Renal cortical epithelial cell (primary cell): ENCODE results near the gene SRI. TPM values are rescaled to one million over a fixed set of nuclear protein-coding genes. Genes with fewer than 3 reads are reported as not detected.

Experiments
- DNase-seq: peaks from one replicate; pipeline ENCODE4 v3.0.0-alpha.2; 2011; ENCODE audit warnings: low read depth
- total RNA-seq: library from RNA; depleted of rRNA; stranded (reverse); fragments of >200 nt; gene quantifications from 2 replicates; pipeline ENCODE4 v1.2.3, GENCODE V29; 2014

The SRI gene
- total RNA-seq, 1 donor from 2014 or later = 152 TPM

DNA sequence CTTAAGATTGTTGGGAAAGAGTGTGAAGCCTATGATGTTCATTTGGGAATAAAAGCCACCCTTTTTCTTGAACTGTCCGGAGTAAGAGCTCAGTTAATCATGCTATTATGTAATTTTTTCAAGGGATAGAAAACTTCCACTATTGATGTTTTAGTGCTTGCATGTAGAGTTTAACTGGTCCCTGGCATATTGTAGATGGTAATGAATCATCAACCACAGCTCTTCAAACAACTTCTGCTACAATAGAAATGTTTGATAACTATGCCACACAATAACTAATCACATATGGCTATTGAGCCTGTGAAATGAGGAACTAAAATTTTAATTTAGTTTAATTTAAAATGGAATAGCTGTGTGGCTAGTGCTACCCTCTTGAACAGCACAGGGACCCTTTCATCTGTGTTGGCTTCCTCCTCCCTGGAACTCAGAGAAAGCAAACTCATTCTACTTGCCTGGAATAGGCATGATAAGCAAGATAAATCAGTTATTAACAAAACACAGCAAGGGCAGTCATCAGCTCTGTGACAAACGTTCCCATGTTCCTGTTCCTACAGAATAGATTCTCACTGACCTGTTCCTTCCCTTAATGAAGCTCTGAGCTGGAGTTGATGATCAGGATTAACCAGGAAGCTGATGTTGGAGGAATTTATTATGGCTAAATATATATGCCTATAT, 4.9 kb upstream of the SRI start:
- DNase-seq = peak; percentile 92

DNA sequence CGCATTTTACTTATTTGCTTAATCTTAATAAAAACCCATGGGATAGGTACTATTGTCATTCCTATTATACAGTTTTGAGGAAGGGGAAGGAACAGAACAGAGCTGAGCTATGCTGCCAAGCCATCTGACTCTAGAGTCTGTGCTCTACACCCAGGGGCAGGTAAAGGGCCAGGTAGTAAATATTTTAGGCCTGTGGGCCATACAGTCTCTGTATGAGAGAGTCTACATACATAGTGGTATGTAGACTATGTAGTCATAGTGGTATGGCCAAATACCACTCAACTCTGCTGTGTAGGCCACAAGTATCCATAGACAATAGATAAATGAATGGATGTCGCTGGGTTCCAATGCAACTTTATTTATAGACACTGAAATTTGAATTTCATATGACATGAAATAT, 3.4 kb upstream of the SRI start:
- DNase-seq = no peak

DNA sequence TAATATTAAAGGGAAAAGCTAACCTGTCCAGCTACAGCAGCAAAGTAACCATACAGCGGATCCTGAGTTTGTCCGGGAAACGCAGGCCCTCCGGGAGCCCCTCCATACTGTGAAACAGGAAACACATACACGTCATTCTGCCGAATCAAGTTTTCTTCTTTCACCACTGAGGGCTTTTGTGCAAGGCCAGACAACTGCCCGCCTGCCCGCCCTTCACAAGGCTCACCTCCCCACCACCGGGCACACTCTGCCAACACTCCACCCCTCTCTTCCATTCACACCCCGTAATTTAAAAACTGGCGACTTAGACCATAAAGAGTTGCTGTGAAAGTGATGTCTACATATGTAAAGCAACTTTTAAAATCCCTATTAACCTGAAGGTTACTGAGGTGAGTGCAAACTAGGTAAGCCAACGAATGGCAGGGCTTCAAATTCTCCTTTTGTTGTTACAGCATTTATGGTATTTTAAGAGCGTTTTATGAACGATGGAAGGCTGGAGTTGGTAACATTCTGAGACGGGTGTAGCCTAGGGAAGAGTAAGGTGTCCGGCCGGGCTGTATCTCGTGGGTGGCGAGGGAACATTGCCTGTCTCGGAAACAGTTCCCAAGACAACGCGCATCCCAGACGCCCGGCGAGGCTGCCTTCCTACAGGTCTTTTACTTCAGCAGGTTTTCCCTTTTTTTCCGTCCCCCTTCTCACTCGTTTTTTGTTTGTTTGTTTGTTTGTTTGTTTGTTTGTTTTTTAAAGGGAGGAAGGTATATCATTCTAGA, 817 bp downstream of the SRI start:
- peak; percentile 50 for DNase-seq

DNA sequence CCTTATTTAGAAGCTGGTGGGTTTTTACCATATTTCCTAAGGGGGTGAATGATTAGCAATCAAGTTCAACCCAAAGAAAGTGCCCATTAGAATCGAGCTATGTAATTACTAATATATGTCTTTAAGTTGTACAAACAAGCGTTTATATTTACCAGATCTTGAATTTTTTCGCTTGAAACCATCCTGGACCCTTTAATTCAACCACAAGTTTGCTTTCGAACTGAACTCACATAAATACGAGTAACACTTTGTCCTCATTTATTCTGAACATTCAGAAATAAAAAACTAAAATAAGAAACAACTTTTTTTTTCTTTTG, 1.5 kb downstream of the SRI start:
- DNase-seq = no peak

DNA sequence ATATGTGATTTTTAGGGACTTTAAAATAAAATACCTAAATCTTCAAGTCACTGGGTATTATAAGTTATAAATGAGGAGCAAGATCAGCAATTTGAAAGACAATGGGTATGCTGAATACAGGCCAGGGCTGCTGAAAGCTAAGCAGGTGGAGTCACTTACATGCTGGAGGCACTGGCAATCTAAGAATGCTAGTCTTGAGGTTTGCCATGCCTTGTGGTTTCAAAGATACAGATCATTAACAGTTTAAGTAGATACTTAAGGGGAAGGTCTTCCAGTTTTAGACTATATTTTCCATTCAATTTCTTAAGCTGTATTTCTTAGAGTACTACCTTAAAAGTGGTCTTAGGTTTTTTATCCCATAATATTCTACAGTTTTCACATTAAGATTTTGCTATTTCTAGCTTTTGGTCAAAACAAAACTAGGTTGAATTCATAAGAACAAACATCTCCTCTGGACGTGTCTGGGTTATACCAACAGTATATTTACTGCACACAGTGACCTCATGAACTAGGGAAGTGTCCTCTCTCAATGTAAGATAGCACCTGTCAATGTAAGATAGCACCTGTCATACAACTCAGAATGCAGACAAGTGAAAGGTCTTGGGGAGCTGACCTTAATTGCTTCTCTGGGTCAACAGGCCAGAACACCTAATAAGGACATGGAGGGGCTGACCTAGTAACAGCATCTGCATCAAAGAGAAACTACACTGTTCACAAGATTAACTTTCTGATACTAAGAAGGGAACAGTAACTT, 2.0 kb downstream of the SRI start:
- peak; percentile 84 for DNase-seq

DNA sequence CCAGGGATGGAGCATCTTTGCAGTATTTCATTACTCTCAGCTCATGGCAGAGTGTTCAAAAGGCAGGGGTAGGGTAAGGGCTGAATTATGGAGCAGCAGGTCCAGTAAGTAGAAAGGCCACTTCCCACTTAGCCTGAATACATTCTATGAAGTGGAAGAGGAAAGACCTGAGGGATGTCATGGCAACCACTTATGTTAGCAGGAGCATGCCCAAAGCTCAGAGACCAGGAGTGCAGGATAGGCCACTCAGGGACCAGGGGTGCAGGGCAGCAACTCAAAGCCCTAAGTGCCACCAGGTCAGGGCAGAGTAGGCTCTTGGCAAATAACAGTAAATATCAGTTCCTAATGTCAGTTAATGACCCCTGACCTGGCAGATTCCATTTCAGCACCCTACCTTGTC, 3.6 kb downstream of the SRI start:
- DNase-seq = no peak

DNA sequence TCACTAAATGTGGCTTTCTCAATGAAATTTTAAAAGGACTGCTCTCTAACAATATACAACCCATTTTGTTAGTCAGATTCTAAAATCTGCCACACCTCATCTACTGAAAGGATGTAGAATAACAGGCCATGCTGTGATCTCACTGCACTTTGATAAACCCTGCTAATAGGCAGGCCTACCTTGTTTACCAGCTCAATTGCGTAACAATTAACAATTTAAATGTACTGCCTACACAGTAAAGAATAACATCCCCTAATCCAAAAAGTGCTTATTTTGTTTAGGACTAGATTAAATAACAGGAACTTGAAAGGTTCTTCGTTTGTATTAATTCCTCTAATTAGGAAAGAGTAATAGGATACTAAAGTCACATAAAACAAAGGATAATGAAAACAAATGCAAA, 4.5 kb downstream of the SRI start:
- no peak for DNase-seq

DNA sequence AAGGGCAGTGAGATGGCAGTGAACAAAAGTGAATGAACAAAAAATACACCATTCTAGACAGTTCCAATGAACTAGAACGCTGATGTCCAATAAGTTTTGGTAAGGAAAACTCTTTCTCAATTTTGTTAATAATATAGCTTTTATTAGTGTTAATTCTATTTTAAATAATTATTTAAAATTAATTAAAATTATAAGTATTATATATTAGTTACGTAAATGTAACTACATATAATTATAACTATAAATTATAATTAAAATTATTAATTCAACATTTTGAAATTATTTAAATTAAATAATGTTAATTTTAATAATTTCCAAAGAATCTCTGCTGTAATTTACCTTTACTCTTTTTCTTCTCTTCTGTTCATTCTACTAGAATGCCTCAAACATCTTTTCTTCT, 5.4 kb downstream of the SRI start:
- no peak for DNase-seq

DNA sequence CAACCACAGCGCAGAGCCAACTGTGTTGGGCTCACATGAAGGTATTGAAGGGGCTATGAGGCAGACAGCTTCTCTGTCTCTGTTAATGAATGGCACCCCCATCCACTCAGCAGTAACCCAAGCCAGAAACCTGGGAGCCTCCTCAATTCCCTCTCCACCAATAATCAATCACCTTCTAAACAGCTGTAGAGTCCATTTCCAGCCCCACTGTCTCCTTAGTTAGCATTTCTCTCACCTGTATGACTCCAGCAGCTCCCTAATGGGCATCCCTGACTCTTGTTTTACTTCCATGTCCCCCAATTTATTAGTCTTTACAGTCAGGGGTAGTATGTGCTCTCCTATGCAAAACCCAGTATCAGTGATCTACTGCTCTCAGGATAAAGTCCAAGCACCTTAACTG, 6.9 kb downstream of the SRI start:
- DNase-seq = no peak

DNA sequence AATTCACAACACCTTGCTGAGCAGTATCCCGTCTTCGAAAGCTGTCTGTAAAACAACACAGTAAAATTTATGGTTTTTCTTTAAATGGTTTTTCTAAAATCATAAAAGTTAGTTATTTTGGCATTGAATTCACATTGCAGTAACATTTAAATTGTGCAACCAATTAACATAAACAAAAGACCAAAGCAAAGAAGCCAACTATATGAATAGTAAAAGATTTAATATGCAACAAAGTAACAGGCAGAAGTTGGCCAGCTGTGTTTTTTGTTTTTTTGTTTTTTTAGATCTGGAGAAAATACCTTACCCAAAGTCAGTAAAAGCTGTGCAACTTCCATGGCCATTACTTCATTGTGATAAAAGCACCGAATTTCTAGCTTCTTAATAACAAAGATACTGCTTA, 11.3 kb downstream of the SRI start:
- no peak for DNase-seq

DNA sequence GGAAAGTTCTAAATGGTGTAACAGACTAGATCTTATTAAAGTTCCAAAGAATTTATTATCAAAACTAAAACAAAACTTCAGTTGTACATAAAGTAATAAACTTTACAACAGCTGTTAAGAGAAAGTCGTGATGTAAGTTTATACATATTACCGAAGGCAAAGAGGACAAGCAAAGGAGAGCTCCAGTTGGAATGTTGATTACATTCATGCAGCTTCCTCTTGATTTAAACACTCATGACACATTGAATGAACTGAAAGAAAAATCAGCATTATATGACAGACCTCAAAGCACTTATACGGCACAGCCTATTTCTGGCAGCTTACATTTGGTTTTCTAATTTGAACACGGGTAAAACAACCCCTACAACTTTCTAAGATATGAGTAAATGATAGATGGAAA, 13.6 kb downstream of the SRI start:
- no peak for DNase-seq

DNA sequence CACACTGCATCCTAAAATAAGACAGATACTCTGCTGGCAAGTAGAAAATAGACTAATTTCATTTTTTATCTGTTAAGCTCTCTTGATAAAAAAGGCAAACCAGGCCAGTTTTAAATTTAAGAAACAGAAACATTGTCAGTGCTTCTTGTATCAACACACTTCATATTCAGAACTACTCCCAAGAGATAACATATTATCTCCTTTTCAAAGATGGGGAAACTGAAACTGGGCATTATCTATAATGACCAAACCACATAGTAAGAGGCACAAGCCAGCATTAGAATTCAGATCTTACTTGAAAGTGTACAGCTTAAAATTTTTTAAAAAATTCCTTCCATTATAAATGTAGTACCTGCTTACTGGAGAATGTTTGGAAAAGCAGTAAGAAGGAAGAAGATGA, 14.7 kb downstream of the SRI start:
- DNase-seq = no peak

DNA sequence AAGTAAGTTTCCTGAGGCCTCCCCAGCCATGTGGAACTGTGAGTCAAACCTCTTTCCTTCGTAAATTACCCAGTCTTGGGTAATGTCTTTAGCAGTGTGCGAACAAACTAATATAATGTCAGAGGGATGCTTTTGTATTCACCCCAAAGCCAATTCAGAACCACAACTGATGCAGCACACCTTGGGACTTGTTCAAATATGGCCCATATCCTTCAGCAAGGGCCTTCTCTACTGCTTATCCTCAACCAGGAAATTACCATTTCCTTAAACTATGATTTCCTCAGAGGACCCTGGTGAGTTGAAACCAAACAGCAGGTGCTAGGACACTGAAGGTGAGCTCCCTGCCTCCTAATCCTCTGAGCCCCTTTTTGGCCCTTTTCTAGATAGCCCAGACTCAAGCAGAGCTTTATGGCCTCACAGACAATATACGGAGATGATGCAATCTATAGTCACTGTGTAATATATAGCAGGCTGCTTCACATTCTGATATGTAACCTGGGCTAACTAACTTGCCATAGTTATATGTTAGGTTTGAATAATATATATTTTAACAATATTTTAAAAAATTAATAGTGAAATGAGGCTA, 15.2 kb downstream of the SRI start:
- no peak for DNase-seq

DNA sequence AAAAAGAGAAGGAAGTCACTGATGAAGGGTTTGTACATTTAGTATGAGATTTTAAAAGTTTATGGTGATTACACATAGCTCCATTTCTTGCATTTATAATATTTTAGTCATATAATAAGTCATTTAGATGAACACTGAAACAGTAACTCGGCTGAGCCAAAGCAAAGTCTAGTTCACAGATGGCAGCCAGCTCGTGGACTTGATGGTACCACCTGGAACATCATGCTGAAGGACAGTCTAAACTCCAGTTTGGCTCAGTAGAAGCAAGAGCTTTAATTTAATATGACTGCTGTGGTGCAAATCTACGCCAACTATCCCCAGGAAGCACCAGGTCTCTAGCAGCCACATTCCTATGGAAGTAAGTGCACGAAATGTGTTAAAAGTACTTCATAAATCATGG, 16.4 kb downstream of the SRI start:
- DNase-seq = no peak

DNA sequence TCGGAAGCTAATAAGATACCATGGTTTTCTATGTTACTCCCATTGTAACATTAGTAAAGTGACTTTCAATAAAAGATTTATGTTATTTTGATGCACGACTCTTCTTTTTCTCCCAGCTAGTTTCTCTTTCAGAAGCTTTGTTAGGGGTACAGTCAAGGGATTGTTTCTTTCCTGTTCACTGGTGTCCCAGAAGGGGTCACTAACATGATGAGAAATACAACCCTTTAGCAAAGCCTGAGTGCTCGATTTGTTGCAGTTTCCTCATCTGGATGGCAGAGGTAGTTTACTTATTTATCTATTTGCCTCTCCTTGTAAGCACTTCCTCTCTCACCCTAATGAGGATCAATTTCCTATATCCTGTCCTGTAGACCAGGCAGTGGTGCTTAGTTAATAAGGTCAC, 17.0 kb downstream of the SRI start:
- no peak for DNase-seq

DNA sequence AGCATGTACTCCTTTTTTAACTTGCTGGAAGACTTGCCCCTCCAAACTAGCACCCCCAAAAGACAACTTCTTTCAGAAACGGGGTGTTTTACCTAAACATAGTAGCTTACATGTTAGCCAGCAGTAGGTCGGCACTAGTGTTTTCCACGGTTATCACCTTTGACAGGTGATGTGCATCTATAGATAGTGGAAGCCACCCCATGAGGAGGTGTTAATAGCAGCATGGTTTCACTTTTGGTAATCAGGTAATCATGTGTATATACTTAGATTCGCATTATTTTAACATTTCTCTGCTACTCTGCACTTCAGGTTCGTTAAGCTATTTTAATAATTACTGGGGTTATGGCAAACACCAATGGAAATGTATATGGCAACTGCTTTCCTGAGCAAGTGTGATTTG, 17.6 kb downstream of the SRI start:
- DNase-seq = no peak

DNA sequence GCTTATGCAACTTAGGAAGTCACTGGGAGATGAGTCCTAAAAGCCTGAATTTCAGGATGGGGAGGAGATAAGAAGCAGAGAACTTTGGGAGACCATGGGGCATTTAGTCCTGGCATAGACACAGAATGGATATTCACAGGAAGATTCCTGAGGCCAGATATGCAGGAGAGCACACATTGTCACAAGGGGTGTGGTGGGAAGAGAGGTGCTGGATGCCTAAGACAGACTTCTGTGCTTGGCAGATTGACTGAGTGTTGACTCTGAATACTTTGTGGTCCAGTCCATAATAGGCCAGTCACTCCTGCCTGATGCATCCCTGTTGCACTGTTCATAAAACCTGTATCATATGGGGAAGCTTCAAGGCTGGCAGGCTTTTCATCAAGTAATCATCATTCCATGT, 18.5 kb downstream of the SRI start:
- no peak for DNase-seq

DNA sequence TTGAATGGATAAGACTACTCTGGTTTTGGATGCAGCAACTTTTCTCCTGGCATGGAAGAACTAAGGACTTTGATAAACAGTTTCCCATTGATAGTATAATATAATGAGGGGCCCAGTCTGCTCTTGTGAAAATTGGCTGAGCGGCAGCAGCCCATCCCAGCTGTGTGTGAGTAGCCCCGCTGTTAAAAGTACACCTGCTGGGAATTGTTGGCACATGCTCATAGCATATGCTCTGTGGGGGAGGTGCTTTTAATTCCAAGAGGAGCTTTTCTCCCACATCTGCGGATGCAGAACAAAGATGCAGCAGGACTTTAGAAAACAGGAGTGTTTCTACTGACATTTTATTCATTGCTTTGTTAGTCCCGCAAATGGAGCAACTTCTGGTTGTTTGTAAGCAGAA, 19.0 kb downstream of the SRI start:
- no peak for DNase-seq

DNA sequence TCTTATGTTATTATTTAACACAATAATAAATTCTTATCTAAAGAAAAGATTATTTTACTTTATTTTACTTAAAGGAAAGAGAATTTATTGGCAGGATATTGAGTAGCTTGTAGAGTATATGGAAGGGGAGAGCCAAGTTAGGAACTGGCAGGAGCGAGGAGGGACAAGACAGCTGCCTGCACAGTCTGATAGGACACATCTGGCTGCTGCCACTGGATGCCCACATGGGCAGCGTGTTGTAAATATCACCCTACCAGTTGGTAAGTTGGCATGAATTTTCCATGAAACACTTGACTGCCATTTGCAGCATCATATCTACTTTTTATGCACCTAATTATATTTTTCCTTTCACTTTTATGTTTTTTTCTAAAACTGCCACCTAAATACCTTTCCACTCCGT, 19.6 kb downstream of the SRI start:
- DNase-seq = no peak

DNA sequence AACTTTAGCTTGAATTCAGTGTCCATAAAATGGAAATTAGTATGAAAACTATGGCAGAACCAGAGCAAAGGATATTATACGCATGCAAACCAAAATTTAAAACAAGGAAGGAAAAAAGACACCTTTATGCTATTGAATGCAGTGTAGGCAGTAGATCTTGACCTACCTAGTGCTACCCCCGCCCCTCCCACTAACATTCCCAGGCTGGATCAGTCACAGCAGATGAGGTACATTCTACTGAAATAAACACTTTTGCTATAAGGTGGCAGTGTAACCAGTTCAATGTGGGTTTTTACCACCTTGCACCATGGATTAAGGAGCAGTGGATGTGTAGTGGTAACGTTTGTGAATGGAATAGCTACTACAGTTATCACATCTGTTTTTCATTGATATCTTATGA, 27.9 kb downstream of the SRI start:
- no peak for DNase-seq

DNA sequence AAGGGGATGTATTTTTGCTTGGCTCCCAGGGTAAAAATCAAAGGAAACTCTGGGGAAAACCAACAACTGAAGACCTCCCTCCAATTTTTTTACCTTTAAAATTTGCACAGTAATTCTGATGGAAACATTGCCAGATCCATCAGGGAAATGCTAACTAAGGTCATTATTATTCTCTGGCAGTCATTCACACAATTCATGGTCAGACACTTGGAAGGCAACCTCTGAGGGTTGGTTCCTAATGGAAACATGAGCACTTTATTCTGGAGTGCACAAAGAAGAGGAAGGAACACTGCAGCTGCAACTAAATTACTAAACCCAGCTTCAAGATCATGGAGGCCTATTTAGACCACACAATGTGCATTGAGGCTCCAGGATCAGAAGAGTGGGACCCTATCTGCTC, 34.2 kb downstream of the SRI start:
- DNase-seq = no peak

DNA sequence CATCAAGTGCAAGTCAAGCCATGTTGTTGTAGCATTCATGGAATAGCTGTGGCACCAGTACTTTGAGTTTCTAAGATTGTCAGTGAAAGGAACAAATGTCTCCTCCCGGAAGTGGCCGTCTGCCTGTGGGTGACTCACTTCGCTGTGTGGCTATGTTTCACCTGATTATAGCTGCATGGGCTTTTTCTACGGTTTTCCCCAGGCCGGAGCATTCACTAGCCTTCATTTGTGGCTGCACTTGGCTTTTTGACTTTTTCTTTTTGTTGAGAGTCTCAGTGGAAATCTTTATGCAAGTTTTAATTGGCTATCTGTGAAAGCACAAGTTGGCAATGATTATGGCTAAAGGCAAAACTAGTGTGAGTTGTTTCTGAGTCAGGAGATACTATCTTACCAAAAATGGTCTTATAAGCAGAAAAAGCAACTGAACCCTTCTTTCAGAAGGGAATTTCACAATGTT, 35.0 kb downstream of the SRI start:
- peak; percentile 35 for DNase-seq

DNA sequence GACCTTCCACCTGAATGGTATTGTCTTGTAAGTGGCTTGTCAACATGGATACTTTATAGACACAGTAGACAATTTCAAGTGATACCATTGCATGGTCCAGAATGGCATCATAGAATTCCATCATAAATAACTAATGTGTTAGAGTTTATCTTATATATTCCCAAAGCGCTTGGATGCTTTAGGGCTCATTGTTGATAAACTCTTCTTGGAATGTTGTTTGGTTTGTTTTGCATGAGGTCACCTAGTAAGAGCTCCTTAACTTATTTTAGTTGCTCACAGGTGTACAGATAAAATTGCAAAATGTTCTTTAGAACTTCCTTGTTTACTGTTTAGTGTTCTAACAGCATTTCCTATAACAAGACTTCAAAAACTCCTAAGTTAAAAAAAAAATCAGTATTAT, 36.8 kb downstream of the SRI start:
- DNase-seq = peak; percentile 9
